Kidney (tissue), 14 donors: ENCODE data around the gene LIFR. TPM values are rescaled to one million over a fixed set of nuclear protein-coding genes. Genes with fewer than 3 reads are reported as not detected.
A peak's percentile ranks its signal among the peaks of the same experiment; 100 is the strongest.

Source experiments
- DNase-seq, 5 donors: peaks; one replicate each; pipeline ENCODE4 v3.0.0-alpha.2; 2013 to 2020
- FAIRE-seq: peaks from 2 replicates; lab custom pipeline; 2012; peaks lifted over from hg19 to GRCh38; lab: Jason Lieb, UNC
- H3K27ac ChIP-seq, 2 donors: one replicate each; pipeline ENCODE4 v1.7.0; 2013; ENCODE audit warnings: low read depth in 2 of 2, low read length in 2 of 2, inconsistent platforms in 1 of 2
- H3K27me3 ChIP-seq: one replicate; pipeline ENCODE4 v1.7.1; 2013; ENCODE audit warnings: low read length, inconsistent platforms; ENCODE audit not compliant: control insufficient read depth, insufficient read depth
- H3K36me3 ChIP-seq, 3 donors: one replicate each; pipeline versions ENCODE4 v1.7.0 to v1.7.1; 2013; ENCODE audit warnings: low read length in 3 of 3, control low read depth in 1 of 3, inconsistent platforms in 1 of 3; ENCODE audit not compliant: insufficient read depth in 3 of 3, control insufficient read depth in 2 of 3
- H3K4me1 ChIP-seq, 3 donors: one replicate each; pipeline versions ENCODE4 v1.7.0 to v1.7.1; 2013; ENCODE audit warnings: low read length in 3 of 3, inconsistent platforms in 1 of 3, low read depth in 1 of 3; ENCODE audit not compliant: control insufficient read depth in 2 of 3, insufficient read depth in 2 of 3
- H3K4me3 ChIP-seq, 3 donors: one replicate each; pipeline versions ENCODE4 v1.7.0 to v1.8.1; 2013; ENCODE audit warnings: low read length in 3 of 3, control low read depth in 1 of 3, inconsistent platforms in 1 of 3
- H3K9ac ChIP-seq, 3 donors: one replicate each; pipeline versions ENCODE4 v1.7.0 to v1.7.1; 2013; ENCODE audit warnings: low read length in 3 of 3, control low read depth in 1 of 3, inconsistent platforms in 1 of 3
- H3K9me3 ChIP-seq, 3 donors: one replicate each; pipeline versions ENCODE4 v1.7.0 to v1.7.1; 2013; ENCODE audit warnings: low read length in 3 of 3, control low read depth in 1 of 3, inconsistent platforms in 1 of 3; ENCODE audit not compliant: control insufficient read depth in 2 of 3, insufficient read depth in 1 of 3
- intact Hi-C: fragments of 100-400 bp; cut with DNase I; formaldehyde crosslinking; loops from one replicate; pipeline ENCODE4 v1.11.1; 2022
- polyA plus RNA-seq: library from polyadenylated mRNA; stranded (reverse); fragments of 350-450 nt; fragmentation: Illumina TruSeq; extraction: RNeasy Lipid Tissue Mini Kit (QIAGEN cat#74804); gene quantifications from one replicate; pipeline ENCODE4 v1.2.3, GENCODE V29; 2014; ENCODE audit warnings: low read depth, low replicate concordance; ENCODE audit not compliant: insufficient read depth
- total RNA-seq: library from RNA; stranded (reverse); fragmentation: NEBNext Ultra II Directional; extraction: Animal tissue kit (Norgen Biotek cat#: 25700); gene quantifications from one replicate; pipeline ENCODE4 v1.2.1, GENCODE V29; 2021
- TF ChIP-seq, protein P1 (sequence below): IDR thresholded peaks from 3 replicates; pipeline ENCODE4 v1.5.1; 2012; ENCODE audit warnings: mild to moderate bottlenecking, moderate library complexity, borderline replicate concordance; ENCODE audit not compliant: insufficient read depth; ENCODE audit errors: extremely low read depth
- donor health status: control.
- donor health status: control.
- donor health status: control.
- donor health status: control.
- donor health status: control.
- donor health status: DM: yes; HTN: yes; CAD: no.
- donor health status: Normal renal cell carcinoma (clear cell type).

LIFR gene
- total and polyA plus RNA-seq, 2 donors from 2014 or later = 8.5 to 90.1 TPM

DNA sequence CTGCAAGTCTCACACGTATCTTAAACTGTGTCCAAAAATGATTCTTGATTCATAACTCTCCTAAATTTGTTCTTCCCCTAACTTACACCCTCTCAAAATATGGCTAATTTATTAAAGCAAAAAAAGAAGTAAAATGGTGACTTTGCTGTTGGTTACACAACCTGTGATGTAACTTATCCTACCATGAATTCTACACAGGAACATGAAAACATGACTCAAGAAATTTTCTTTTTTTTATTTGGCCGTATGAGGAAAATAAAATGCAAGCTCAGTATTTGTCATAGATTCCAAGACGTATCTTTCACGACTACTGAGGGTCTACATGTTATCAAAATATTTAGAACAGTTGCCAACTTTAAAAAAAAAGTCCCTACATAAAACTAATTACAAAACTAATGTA, 9.2 kb downstream of the LIFR start:
- TF ChIP-seq, protein P1, sequence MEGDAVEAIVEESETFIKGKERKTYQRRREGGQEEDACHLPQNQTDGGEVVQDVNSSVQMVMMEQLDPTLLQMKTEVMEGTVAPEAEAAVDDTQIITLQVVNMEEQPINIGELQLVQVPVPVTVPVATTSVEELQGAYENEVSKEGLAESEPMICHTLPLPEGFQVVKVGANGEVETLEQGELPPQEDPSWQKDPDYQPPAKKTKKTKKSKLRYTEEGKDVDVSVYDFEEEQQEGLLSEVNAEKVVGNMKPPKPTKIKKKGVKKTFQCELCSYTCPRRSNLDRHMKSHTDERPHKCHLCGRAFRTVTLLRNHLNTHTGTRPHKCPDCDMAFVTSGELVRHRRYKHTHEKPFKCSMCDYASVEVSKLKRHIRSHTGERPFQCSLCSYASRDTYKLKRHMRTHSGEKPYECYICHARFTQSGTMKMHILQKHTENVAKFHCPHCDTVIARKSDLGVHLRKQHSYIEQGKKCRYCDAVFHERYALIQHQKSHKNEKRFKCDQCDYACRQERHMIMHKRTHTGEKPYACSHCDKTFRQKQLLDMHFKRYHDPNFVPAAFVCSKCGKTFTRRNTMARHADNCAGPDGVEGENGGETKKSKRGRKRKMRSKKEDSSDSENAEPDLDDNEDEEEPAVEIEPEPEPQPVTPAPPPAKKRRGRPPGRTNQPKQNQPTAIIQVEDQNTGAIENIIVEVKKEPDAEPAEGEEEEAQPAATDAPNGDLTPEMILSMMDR = no peak
- H3K27ac ChIP-seq = peak overlapping the region in 1 of 2 donors; percentile 26
- FAIRE-seq = no peak

DNA sequence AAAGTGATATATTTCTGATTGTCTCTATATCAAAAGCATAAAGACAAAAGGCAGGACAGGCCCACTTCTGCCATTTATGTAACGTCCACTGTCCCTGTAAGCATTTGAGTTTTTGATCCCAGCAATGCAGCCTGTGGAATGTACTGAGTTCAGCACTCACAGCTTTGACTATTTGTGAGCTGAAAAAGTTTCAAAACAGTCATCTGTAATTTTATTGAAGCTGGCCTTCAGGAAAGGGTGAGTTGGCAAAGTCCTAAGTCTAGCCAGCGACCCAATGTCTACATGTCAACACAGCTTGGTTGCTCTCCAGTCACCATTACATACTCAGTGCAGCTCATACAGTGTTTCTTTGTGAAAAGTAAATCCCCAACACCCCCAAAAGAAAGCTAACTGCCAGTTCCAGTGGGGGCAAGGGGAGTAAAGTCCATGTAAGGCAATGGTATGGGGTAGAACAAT, 9.7 kb downstream of the LIFR start:
- FAIRE-seq (no peak), DNase-seq (no peak)
- H3K4me3 ChIP-seq = no peak overlapping the region
- TF ChIP-seq, protein P1 = no peak
- H3K4me1 ChIP-seq = peaks cover 0 to 30% (median 14%) of the 10 kb centered on the region in 3 donors
- peak overlapping the region in 1 of 2 donors; percentile 26 for H3K27ac ChIP-seq
- H3K9me3 ChIP-seq = no peaks in the 10 kb centered on the region
- no peaks in the 10 kb centered on the region for H3K36me3 ChIP-seq
- intact Hi-C loops = no loop called here
- no peaks in the 10 kb centered on the region for H3K27me3 ChIP-seq
- no peak overlapping the region for H3K9ac ChIP-seq

More for the DNA sequence above, 9.2 kb downstream of the LIFR start:
- Histone ChIP-seq H3K27me3 (no peaks in the 10 kb centered on the region), H3K9ac (no peak overlapping the region), H3K9me3 (no peaks in the 10 kb centered on the region), H3K36me3 (no peaks in the 10 kb centered on the region), H3K4me3 (no peak overlapping the region), H3K4me1 (peaks cover 0 to 33% (median 15%) of the 10 kb centered on the region in 3 donors)
- intact Hi-C loops = no loop called here
- no peak for DNase-seq

DNA sequence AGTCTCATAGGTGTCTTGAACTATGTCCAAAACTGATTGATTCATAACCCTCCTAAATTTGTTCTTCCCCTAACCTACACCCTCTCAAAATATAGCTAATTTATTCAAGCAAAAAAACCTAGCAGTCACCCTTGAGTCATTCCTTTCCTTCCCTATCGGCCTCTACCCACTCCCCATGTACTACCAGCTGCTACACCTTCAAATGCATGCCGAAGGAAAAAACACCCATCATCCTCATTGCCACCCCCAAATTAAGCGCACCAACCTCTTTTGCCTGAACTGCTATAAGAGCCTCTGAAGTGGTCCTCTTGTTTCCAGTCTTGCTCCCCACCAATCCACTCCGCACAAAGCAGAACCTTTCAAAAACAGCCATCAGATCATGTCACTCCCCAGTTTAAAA, 12.6 kb downstream of the LIFR start:
- no peaks in the 10 kb centered on the region for H3K9me3 ChIP-seq
- H3K9ac ChIP-seq = no peak overlapping the region
- no peaks in the 10 kb centered on the region for H3K27me3 ChIP-seq
- H3K36me3 ChIP-seq = no peaks in the 10 kb centered on the region
- TF ChIP-seq, protein P1 = no peak
- H3K27ac ChIP-seq = no peak overlapping the region
- FAIRE-seq (no peak), DNase-seq (no peak)
- intact Hi-C loops = no loop called here
- H3K4me3 ChIP-seq = no peak overlapping the region
- H3K4me1 ChIP-seq = peaks cover 0 to 35% (median 20%) of the 10 kb centered on the region in 3 donors

DNA sequence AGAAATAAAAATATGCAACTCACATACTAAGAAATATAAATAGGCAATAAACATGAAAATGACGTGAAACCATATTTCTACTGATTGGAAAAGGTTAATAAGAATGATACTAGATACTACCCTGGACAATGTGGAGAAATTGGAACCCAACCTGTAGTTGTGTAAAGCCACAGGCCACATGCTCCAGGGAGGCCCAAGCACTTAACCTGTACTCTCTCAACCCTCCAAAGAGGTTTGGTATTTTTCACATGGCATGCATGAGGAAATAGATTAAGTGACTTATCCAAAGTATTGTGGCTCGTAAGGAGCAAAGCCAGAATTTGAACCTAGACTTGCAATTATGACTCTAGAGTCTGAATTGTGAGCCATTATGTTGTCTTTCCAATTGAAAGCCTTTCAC, 13.4 kb downstream of the LIFR start:
- intact Hi-C loops = no loop called here
- no peak for FAIRE-seq
- Histone ChIP-seq H3K4me1 (peaks cover 0 to 36% (median 27%) of the 10 kb centered on the region in 3 donors), H3K4me3 (no peak overlapping the region), H3K9ac (no peak overlapping the region), H3K27me3 (no peaks in the 10 kb centered on the region), H3K27ac (no peak overlapping the region), H3K9me3 (no peaks in the 10 kb centered on the region), H3K36me3 (no peaks in the 10 kb centered on the region)
- DNase-seq = no peak
- TF ChIP-seq, protein P1 = no peak
